ENCODE data around the gene CCDC186.

CCDC186 gene

DNA sequence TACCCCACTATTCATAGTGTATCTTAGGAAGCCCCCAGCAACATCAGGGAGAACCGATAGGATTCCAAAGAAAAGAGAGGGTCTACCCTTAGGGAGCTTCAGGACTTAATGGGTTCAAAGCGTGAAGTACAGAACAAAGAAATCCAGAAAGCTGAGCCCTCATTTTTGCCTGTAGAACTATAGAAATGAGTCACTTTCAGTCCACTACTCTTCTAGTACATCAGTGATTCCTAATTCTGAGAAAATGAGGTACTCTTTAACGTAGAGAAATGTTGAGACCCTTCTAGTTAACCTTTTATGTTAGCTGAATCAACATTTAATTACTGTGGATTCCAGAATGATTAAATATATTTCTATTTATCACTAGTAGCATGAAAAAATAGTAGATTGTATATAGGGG, 6.9 kb upstream of the CCDC186 start:
- Histone ChIP-seq H3K36me3 (no peaks in the 10 kb centered on the region), H3K4me3 (ENCODE audit: low read depth, low read length) (peak overlapping the region; percentile 56; the same call in 1 of the 2 replicates)
- TF ChIP-seq, protein P1, sequence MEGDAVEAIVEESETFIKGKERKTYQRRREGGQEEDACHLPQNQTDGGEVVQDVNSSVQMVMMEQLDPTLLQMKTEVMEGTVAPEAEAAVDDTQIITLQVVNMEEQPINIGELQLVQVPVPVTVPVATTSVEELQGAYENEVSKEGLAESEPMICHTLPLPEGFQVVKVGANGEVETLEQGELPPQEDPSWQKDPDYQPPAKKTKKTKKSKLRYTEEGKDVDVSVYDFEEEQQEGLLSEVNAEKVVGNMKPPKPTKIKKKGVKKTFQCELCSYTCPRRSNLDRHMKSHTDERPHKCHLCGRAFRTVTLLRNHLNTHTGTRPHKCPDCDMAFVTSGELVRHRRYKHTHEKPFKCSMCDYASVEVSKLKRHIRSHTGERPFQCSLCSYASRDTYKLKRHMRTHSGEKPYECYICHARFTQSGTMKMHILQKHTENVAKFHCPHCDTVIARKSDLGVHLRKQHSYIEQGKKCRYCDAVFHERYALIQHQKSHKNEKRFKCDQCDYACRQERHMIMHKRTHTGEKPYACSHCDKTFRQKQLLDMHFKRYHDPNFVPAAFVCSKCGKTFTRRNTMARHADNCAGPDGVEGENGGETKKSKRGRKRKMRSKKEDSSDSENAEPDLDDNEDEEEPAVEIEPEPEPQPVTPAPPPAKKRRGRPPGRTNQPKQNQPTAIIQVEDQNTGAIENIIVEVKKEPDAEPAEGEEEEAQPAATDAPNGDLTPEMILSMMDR (IDR thresholded peaks at IDR 0.05; ENCODE audit: low read depth, low read length) = no peak

DNA sequence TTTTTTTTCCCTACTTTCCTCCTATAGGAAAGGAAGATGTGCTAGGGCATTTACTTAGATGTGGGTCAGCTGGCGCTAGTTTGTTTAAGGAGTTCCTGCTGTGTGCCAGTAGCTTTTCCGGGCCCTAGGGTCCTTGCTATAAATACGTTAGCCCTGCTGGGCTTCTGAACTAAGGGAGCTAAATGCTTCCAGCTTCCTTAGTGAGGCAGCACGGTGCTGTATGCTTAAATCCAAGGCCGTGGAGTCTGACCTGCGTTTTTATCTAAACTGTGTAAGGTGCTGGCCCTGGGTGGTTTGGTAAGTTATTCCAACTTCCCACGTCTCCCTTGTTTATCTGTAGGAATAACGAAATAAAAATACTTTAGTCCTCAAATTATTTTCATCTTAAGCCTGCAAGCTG, 5.7 kb upstream of the CCDC186 start:
- Histone ChIP-seq H3K4me1 (no peaks in the 10 kb centered on the region), H3K4me3 (ENCODE audit: low read depth, low read length) (peak overlapping the region; percentile 56), H3K36me3 (no peaks in the 10 kb centered on the region), H3K9me3 (no peaks in the 10 kb centered on the region), H3K27me3 (no peaks in the 10 kb centered on the region)
- TF ChIP-seq, protein P1 (IDR thresholded peaks at IDR 0.05; ENCODE audit: low read depth, low read length) = no peak
- DNase-seq = no peak

More for the DNA sequence above, 6.9 kb upstream of the CCDC186 start:
- no peak for DNase-seq
- Histone ChIP-seq H3K9me3 (no peaks in the 10 kb centered on the region), H3K27me3 (no peaks in the 10 kb centered on the region), H3K4me1 (no peaks in the 10 kb centered on the region)

- Histone ChIP-seq H3K9me3 (no peaks in the 10 kb centered on the region), H3K36me3 (no peaks in the 10 kb centered on the region), H3K4me1 (no peaks in the 10 kb centered on the region), H3K27me3 (no peaks in the 10 kb centered on the region), H3K4me3 (ENCODE audit: low read depth, low read length) (peak within 1 kb of the TSS; percentile 56)
- DNase-seq = peak; percentile 75
- TF ChIP-seq, protein P1 (IDR thresholded peaks at IDR 0.05; ENCODE audit: low read depth, low read length) = no peak
Measured at GRCh38 chr10:114179148-114179547, 5.1 kb upstream of the CCDC186 start, which contains the start of gene TDRD1. TDRD1 (plus strand) TSS chr10:114179353; CDS start chr10:114187832, 8,479 bp downstream.

DNA sequence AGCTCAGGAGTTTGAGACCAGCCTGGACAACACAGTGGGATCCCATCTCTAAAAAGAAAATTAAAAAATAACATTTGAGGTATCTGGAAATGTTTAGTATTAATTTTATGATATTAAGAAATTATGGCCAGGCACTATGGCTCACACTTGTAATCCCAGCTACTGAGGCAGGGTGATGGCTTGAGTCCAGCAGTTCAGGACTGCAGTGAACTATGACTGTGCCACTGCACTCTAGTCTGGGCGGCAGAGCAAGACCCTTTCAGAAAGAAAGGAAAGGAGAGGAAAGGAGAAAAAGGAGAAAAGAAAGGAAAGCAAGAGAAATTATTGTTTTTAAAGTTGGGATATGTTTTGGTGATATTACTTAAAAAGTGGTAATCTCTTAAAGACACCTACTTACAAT, 2.5 kb upstream of the CCDC186 start:
- Histone ChIP-seq H3K36me3 (no peaks in the 10 kb centered on the region), H3K4me3 (ENCODE audit: low read depth, low read length) (no peak overlapping the region), H3K9me3 (no peaks in the 10 kb centered on the region), H3K27me3 (no peaks in the 10 kb centered on the region), H3K4me1 (no peaks in the 10 kb centered on the region)
- no peak for DNase-seq
- TF ChIP-seq, protein P1 (IDR thresholded peaks at IDR 0.05; ENCODE audit: low read depth, low read length) = no peak

DNA sequence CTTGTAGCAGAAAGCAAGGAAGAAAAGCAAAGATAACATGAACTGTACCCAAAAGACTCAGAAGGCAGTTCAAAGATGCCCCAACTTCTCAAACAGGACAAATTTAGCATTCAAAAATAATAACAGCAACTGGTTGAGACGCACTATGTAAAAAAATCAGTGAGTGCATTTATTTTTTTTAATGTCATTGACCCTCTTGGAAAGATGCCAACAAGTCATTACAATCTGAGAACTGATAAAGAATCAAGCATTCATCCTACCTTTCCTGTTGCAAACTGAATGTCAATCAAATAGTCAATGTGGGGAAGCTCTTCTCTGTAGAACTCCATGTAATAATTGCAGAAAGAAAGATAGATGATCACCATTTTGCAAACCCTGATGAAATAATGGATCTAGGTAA, 1.7 kb upstream of the CCDC186 start:
- no peaks in the 10 kb centered on the region for H3K4me1 ChIP-seq
- no peaks in the 10 kb centered on the region for H3K27me3 ChIP-seq
- H3K36me3 ChIP-seq = no peaks in the 10 kb centered on the region
- TF ChIP-seq, protein P1 (IDR thresholded peaks at IDR 0.05; ENCODE audit: low read depth, low read length) = no peak
- H3K9me3 ChIP-seq = no peaks in the 10 kb centered on the region
- no peak overlapping the region for H3K4me3 ChIP-seq (ENCODE audit: low read depth, low read length)
- no peak for DNase-seq

GRCh38 chr10:114174695-114175188, 739 bp upstream of the CCDC186 start:
- H3K4me3 ChIP-seq (ENCODE audit: low read depth, low read length) = peak overlapping the region; percentile 81
- no peaks in the 10 kb centered on the region for H3K4me1 ChIP-seq
- H3K9me3 ChIP-seq = no peaks in the 10 kb centered on the region
- no peak for DNase-seq
- TF ChIP-seq, protein P1 (IDR thresholded peaks at IDR 0.05; ENCODE audit: low read depth, low read length) = no peak
- no peaks in the 10 kb centered on the region for H3K27me3 ChIP-seq
- H3K36me3 ChIP-seq = no peaks in the 10 kb centered on the region

Measured in BE2C (cell line).